Dermis lymphatic vessel endothelial cell (primary cell): Measurements from ENCODE around the gene PDE8A. TPM values are rescaled to one million over a fixed set of nuclear protein-coding genes. Genes with fewer than 3 reads are reported as not detected.

Experiments
- total RNA-seq: library from RNA; depleted of rRNA; stranded (reverse); fragments of >200 nt; gene quantifications from 2 replicates; pipeline ENCODE4 v1.2.1, GENCODE V29; 2014

PDE8A gene
- total RNA-seq, result 91.9 and 92.5 TPM in 2 replicates

GRCh38 chr15:84981711-84982300 is at the start of gene PDE8A:
Gene PDE8A (plus strand): TSS chr15:84981856. CDS start chr15:84982163, 307 bp downstream.

Other genes with a start within 250 kb of the PDE8A start
- 3.8 and 4.9 TPM in 2 replicates for gene ZNF592, start 233.3 kb upstream of the PDE8A start, total RNA-seq
- gene ALPK3, start 164.5 kb upstream of the PDE8A start, total RNA-seq, result 24.5 and 29.4 TPM in 2 replicates
- not detected in 2 replicates for gene SLC28A1, start 97.2 kb upstream of the PDE8A start, total RNA-seq